ENCODE data around the gene DDB1.

The DDB1 gene

DNA sequence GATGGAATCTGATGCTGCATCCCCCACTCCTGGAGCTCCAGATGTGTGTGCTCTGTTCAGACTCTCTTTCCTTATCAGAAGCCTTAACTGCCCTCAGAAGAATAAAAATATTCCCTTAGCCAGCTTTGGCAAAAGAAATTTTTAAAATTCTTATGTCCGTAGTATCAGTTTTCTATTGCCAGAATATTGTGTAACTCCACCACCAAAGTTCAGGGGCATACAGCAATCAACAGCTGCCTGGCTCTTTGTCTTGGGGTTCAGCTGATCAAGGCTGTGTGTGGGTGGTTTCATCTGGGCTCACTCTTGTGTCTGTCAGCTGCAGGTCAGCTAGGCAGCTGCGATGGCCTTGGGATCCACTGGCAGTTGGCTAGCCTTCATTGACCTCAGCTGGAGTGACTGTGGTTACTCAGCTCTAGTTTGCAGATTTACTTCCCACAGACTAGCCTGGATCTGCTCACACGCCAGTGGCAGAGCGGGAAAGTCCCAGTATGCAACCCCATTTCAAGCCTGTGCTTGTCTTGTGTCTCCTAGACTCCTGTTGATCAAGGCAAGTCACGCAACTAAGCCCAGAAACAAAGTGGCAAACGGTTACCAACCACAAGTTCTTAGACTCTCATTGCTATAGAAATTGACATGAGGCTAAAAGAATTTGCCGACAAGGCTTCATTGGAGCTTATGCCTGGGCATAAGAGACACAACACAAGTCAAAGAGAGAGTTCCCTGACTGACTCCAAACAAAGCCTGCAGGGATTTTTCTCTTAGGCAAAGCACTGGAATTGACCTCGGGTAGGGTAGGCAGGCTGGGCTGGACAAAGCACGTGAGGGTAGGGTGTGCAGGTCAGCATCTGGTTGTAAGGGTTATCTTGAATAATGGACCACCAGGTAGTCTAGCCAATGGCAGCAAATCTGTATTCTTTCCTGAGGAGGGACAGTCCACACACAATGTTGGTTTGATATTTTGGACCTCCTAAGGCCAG lies 36.8 kb upstream of the DDB1 start:
- Histone ChIP-seq H3K27ac (no peak overlapping the region), H3K9me3 (ENCODE audit: low read depth, low read length) (peaks cover 7% of the 10 kb centered on the region; the same call in 1 of the 2 replicates), H3K4me3 (no peak overlapping the region), H3K9ac (ENCODE audit: insufficient read length) (no peak overlapping the region), H3K36me3 (ENCODE audit: insufficient read depth, low read length) (peaks cover 79% of the 10 kb centered on the region)
- TF ChIP-seq POLR2AphosphoS5 (IDR thresholded peaks at IDR 0.05; ENCODE audit: borderline replicate concordance, low read depth, low read length): no peak; the same call in 1 of the 2 replicates
- TF ChIP-seq EZH2 (IDR thresholded peaks at IDR 0.05): no peak
- TF ChIP-seq FOXP2 (optimal IDR thresholded peaks at IDR 0.05; ENCODE audit: control extremely low read depth, extremely low read length, insufficient read depth): no peak
- DNase-seq (ENCODE audit: low read depth, low spot score): no peak

- H3K27ac ChIP-seq: no peak overlapping the region
- H3K9ac ChIP-seq (ENCODE audit: insufficient read length): no peak overlapping the region
- H3K36me3 ChIP-seq (ENCODE audit: insufficient read depth, low read length): peaks cover 85% of the 10 kb centered on the region
- TF ChIP-seq FOXP2 (optimal IDR thresholded peaks at IDR 0.05; ENCODE audit: control extremely low read depth, extremely low read length, insufficient read depth) (no peak), EZH2 (IDR thresholded peaks at IDR 0.05) (no peak), POLR2AphosphoS5 (IDR thresholded peaks at IDR 0.05; ENCODE audit: borderline replicate concordance, low read depth, low read length) (no peak)
- no peak for DNase-seq (ENCODE audit: low read depth, low spot score)
- H3K4me3 ChIP-seq: no peak overlapping the region
- peaks cover 7% of the 10 kb centered on the region; the same call in 1 of the 2 replicates for H3K9me3 ChIP-seq (ENCODE audit: low read depth, low read length)
Measured at GRCh38 chr11:61368646-61369045, 35.7 kb upstream of the DDB1 start.

DNA sequence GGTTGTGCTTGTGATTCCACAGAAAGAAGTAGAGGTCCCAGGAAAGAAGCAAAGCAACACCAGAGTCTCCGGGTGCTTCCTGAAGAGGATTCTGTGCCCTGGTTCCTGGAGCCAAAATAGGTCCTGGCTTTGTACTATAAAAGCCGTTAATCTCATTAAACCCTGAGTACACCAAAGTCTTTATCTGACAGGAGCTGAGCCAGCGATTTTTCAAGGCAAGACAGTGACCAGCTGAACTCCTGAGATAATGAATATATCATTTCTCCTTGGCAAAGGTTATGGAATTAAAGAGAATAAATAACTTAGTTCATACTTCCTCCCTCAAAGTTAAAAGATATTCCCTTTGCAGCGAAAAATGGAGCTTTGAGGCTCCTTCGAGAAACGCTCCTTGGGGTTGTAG lies 34.5 kb upstream of the DDB1 start:
- no peak overlapping the region for H3K27ac ChIP-seq
- no peaks in the 10 kb centered on the region for H3K9me3 ChIP-seq (ENCODE audit: low read depth, low read length)
- no peak for DNase-seq (ENCODE audit: low read depth, low spot score)
- no peak overlapping the region for H3K9ac ChIP-seq (ENCODE audit: insufficient read length)
- no peak overlapping the region for H3K4me3 ChIP-seq
- peaks cover 78% of the 10 kb centered on the region for H3K36me3 ChIP-seq (ENCODE audit: insufficient read depth, low read length)
- TF ChIP-seq FOXP2 (optimal IDR thresholded peaks at IDR 0.05; ENCODE audit: control extremely low read depth, extremely low read length, insufficient read depth) (no peak), EZH2 (IDR thresholded peaks at IDR 0.05) (no peak), POLR2AphosphoS5 (IDR thresholded peaks at IDR 0.05; ENCODE audit: borderline replicate concordance, low read depth, low read length) (no peak)

GRCh38 chr11:61364012-61364675 lies 31.2 kb upstream of the DDB1 start:
- Histone ChIP-seq H3K9me3 (ENCODE audit: low read depth, low read length) (no peaks in the 10 kb centered on the region), H3K36me3 (ENCODE audit: insufficient read depth, low read length) (peaks cover 53% of the 10 kb centered on the region), H3K9ac (ENCODE audit: insufficient read length) (no peak overlapping the region), H3K4me3 (no peak overlapping the region), H3K27ac (no peak overlapping the region)
- no peak for TF ChIP-seq POLR2AphosphoS5 (IDR thresholded peaks at IDR 0.05; ENCODE audit: borderline replicate concordance, low read depth, low read length)
- TF ChIP-seq EZH2 (IDR thresholded peaks at IDR 0.05): no peak
- TF ChIP-seq FOXP2 (optimal IDR thresholded peaks at IDR 0.05; ENCODE audit: control extremely low read depth, extremely low read length, insufficient read depth): no peak
- DNase-seq (ENCODE audit: low read depth, low spot score): no peak

GRCh38 chr11:61362542-61362875 lies 29.6 kb upstream of the DDB1 start:
- Histone ChIP-seq H3K4me3 (peak overlapping the region; percentile 86), H3K9ac (ENCODE audit: insufficient read length) (peak overlapping the region; percentile 100), H3K9me3 (ENCODE audit: low read depth, low read length) (no peaks in the 10 kb centered on the region), H3K27ac (peak overlapping the region; percentile 97; the same call in 1 of the 2 replicates), H3K36me3 (ENCODE audit: insufficient read depth, low read length) (peaks cover 39% of the 10 kb centered on the region)
- TF ChIP-seq FOXP2 (optimal IDR thresholded peaks at IDR 0.05; ENCODE audit: control extremely low read depth, extremely low read length, insufficient read depth): no peak
- no peak for TF ChIP-seq POLR2AphosphoS5 (IDR thresholded peaks at IDR 0.05; ENCODE audit: borderline replicate concordance, low read depth, low read length)
- no peak for TF ChIP-seq EZH2 (IDR thresholded peaks at IDR 0.05)
- no peak for DNase-seq (ENCODE audit: low read depth, low spot score)

DNA sequence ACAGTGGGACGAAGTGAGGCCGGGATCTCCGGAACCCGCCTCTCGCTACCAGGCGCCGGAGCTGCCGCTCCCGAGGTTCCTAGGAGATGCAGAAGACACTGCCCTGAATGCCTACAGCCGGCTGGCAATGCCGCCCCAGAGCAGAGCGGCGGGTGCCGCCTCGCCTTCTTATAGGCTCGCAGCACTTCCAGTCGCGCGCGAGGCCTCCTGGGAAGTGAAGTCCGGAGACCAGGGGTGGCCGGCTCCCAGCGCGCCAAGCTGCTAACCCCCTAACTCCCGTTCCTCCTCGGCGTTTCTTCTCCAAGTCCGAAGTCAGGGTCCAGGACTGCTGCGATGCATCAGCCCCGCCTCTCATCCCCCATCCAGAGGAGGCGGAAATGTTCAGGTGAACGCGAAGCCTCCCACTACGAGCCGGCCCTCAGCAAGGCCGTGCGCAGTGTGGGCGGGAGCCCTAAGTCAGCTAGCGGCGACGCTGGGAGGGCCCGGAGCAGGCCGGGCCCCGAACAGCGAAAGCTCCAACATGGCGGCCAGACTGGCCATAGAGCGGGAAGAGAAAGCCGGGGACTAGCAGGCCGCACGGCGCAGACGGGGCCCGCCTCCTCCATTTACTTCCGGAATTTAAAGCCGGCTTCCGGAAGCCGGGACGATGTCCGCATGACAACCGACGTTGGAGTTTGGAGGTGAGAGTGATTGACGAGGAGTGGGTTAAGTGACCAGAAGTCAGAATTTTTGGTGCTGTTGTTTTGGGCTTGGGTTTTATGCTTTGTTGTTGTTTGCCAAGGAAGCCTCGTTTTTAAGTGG lies 29.0 kb upstream of the DDB1 start, which contains the start of the genes CYB561A3 and TMEM138:
CYB561A3 (minus strand) TSS at position 142 of the 801 bp plus-strand sequence. CDS start 5,169 bp downstream, outside the sequence.
TMEM138 (plus strand) TSS at position 634 of the 801 bp plus-strand sequence. CDS start 2,017 bp downstream, outside the sequence.
- peak; percentile 53 for DNase-seq (ENCODE audit: low read depth, low spot score)
- Histone ChIP-seq H3K27ac (peak within 1 kb of the TSS; percentile 97), H3K9me3 (ENCODE audit: low read depth, low read length) (no peaks in the 10 kb centered on the region), H3K36me3 (ENCODE audit: insufficient read depth, low read length) (peaks cover 33% of the 10 kb centered on the region), H3K9ac (ENCODE audit: insufficient read length) (peak within 1 kb of the TSS; percentile 100), H3K4me3 (peak within 1 kb of the TSS; percentile 86)
- TF ChIP-seq POLR2AphosphoS5 (IDR thresholded peaks at IDR 0.05; ENCODE audit: borderline replicate concordance, low read depth, low read length) (peak; percentile 95), FOXP2 (optimal IDR thresholded peaks at IDR 0.05; ENCODE audit: control extremely low read depth, extremely low read length, insufficient read depth) (peak; percentile 44), EZH2 (IDR thresholded peaks at IDR 0.05) (no peak)

GRCh38 chr11:61361237-61361740 lies 28.4 kb upstream of the DDB1 start:
- Histone ChIP-seq H3K27ac (peak overlapping the region; percentile 97; the same call in 1 of the 2 replicates), H3K4me3 (peak overlapping the region; percentile 86), H3K36me3 (ENCODE audit: insufficient read depth, low read length) (peaks cover 26% of the 10 kb centered on the region), H3K9ac (ENCODE audit: insufficient read length) (peak overlapping the region; percentile 100), H3K9me3 (ENCODE audit: low read depth, low read length) (no peaks in the 10 kb centered on the region)
- TF ChIP-seq FOXP2 (optimal IDR thresholded peaks at IDR 0.05; ENCODE audit: control extremely low read depth, extremely low read length, insufficient read depth) (no peak), POLR2AphosphoS5 (IDR thresholded peaks at IDR 0.05; ENCODE audit: borderline replicate concordance, low read depth, low read length) (no peak), EZH2 (IDR thresholded peaks at IDR 0.05) (no peak)
- no peak for DNase-seq (ENCODE audit: low read depth, low spot score)

All from SK-N-MC (cell line).